NCI-H2081 (cell line): Measurements from ENCODE around the gene ADARB2.

Experiments used
- DNase-seq, 2 experiments: peaks; one replicate each; lab custom pipeline; 2025; lab: John Stamatoyannopoulos, UW

ADARB2 gene

DNA sequence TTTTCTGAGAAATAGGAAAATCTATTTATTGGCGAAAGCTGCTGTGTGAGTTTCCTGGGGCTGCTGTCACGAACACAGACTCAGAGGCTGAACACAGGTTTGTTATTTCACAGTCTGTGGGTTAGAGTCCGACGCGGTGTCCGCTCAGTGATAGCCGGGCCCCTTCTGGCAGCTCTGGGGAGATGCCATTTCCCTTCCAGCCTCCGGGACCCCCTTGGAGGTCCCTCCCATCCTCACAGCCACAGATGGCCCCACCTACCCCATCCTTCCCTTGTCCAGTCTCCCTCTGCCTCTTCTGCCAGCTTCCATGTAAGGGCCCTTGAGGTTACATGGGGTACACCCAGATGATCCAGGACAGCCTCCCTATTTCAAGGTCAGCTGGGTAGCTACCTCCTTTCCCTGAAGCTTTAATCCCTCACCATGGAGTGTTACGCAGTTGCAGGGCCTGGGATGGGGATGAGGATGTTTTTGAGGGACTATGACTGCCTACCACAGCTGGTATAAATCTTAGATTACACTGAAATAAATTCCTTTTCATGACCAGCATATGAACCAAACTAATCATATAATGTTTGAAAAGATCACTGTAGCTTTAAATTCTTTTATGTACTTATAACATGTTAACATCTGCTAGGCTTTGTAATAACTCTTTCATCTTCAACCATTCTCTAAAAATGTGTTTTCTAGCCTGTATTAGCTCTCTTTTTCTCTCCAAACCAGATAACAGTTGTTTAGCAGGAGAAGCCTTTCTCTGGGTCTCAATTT is 582.6 kb downstream of the ADARB2 start:
- DNase-seq: no peak

DNA sequence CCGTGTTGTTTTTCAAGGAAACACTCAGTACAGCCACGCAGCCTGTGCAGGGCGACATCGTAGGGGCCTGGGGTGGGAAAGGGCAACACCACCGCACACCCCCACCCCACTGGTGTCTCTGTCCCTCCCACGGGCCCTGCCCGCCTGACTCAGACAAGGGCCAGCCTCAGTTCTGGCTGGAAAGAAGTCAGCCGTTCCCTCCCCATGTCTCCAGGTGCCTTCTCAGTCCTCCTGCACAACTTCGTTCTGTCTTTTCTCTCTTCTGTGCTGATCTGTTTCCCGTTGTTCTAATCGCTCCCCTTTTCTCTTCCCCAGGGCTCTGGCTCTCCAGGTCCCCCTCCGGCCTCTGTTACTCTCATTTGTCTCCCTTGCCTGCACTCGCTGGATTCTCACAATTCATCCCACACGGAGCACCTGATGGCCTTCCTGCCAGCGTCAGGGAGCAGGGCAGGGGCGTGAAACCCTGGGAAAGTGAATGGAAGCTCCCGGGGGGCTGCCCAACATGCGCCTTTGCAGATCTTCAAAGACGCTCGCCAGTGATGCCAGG is 583.4 kb downstream of the ADARB2 start:
- no peak for DNase-seq

DNA sequence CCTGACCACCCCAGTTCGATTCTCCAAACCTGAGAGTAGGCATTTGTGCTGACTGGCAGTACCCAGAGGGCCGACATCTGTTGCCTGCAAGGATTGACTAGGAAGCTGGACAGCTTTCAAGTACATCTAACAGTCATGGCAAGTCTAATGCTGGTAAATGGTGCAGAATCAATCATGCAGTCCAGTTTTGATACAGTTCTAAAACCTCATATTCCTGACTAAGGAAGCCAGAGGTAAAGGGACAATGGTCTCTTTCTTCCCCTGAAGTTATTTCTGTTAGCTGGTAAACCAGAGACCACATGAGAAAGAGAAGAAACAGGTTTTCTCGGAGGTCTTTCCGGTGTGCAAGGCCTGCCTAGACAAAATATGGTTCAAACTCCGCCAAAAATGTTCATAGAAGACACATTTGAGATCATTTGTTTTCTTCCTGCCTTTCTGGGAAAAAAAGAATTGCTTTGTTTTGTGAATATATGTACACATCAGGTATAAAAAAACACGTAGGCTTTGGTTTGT is 584.0 kb downstream of the ADARB2 start:
- no peak for DNase-seq

DNA sequence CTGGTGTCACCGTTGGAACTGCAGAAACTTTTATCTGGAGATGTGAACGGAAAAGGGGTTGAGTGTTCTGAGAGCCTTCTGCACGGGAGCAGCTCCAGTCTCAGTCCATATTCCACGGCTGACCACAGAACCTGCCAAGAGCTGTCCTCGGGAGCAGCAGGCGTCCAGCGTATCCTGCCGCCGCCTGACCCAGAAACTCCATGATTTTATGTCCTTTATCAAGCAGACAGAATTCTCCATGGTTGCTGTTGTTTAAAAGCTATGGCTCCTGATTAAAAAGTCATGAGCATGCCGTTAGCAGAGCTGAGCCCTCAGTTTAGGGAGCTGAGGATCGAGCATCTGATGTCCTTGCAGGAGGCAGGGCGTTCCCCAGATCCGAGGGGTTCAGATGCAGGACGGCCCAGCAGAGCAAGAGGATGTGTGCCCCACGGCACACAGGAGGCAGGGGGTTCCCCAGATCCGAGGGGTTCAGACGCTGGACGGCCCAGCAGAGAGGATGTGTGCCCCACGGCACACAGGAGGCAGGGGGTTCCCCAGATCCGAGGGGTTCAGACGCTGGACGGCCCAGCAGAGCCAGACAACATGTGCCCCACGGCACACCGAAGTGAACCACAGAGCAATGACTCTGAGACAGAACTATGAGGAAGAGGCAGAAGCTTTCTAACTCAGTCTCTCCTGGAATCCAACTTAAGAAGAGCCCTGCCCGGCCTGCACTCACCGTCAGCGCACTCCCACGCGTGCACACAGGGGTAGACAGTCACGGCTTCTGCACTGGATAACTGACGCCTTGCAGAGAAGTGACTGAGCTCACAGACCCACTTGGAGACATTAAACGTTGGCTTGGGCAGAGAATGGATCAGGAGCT is 584.7 kb downstream of the ADARB2 start:
- no peak for DNase-seq

DNA sequence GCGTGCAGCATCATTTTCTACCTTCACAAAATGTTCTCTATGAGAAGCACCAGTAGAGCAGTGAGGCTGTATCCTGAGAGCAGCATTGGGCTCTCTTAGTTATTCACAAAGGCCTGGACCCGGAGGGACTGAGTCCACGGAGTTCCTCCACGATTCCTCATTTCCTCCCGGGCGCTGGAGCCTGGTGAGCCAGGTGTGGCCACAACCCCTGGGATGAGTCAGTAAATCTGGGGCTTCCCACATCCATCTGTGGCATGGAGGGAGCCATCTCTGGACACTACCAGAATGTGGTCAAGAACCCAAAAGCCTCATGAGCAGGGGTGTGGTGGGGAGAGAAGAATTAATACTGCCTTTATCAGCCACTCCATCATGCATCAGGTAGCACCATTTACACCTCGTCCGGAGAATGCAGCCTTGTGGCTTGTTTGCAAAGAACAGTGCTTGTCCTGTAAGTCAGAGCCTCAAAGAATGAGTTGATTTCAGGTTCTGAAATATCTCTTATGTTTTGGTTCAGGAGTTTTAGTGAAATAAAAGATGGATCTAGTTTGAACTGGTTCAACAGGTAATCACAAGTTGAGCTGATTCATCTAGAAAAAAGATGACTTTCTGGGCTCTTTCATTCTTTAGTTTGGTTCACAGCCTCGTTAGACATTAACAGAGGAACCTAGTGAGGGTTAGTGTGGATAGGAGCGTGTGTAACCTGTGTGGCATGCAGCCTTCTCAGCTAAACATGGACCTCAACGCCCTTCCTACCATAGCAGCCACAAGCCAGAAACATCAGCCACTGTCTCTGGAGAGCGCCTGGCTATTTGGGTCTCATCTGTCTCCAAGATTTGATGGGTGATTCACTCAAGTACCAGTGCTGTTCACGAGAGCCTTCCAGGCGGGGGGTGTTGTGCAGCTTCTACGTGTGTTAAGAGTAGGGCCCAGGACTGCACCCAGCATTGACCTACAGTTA is 586.0 kb downstream of the ADARB2 start:
- DNase-seq: no peak

DNA sequence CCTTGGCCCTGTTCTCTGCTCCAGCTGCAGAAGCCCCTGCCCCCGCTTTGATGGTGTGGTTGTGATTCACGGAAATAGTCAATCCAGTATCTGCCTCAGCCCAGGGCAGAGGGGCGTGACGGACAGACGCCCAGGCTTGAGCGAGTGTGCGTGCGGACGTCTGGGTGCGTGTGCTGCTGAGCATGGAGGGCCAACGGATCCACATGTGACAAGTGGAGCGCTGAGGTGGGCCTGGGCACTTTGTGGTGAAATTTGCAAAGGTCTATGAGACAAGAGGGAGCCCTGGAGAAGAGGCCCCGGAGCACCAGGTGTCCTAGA is 586.7 kb downstream of the ADARB2 start:
- DNase-seq: no peak

DNA sequence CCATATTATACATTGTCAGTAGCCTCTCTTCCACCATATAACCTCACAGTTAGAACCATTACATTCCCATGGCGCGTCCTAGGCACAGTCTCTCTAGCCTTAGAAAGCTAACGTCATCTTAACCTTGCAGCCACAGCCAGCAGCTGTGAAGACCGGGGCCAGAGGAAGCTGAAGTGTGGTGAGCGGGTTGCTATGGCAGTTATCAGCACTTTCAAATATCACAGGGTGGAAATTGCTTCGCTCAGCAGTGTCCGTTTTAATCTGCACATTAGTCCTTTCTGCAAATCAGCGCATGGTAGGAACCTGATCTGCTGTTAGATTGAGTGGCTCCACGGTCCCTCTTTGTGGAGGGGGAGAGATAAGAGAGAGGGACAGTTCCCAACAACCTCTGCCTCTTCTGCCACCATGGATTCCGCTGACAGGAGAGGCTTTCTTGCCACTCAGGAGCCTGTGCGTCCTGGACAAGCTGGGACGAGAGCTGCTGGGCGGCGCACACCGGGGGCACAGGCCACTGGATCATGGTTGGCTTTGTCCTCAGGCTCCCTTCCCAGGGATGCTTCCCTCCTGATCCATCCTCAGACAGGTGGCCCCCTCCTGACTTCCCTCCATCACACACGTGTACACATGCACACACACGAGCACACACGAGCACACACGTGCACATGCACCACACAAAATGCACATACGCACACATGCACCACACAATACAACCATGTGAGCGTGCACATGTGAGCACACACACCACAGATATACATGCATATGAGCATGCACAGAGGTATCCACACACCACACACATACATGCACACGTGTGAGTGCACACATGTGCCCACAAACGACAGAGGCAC is 587.3 kb downstream of the ADARB2 start:
- no peak for DNase-seq

DNA sequence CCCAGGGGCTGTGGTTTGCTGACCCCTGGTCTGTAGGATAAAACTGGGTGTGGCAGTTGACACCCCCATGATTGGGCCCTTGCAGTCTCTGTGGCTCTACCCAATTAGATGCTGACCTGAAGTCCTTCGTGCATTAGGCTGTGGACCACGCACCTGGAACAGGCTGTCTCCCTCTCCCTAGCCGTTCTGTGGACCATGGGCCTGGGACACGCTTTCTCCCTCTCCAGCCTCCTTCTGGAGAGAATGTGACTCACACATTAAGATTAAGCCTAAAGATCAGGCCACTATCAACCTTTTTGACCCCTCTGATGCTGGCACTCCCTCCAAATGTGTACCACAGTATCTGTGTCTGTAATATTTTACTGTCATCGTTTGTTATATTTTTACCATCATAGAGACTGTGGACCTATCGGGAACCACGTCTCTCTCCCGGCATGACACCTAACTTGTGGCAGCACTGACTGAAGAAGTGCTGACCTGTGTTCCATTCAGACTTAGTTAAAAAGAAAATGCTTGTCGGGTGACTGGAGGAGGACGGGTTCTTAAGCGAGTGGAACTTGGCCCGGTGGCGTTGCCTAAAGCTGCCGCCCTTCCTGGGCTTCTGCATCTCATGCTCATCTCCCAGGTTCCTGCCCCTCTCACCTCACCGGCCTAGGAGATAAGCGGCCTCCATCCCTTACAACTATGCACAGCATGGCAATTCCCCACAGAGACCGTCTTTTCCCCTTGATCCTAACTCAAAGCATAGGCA is 588.3 kb downstream of the ADARB2 start:
- no peak for DNase-seq

DNA sequence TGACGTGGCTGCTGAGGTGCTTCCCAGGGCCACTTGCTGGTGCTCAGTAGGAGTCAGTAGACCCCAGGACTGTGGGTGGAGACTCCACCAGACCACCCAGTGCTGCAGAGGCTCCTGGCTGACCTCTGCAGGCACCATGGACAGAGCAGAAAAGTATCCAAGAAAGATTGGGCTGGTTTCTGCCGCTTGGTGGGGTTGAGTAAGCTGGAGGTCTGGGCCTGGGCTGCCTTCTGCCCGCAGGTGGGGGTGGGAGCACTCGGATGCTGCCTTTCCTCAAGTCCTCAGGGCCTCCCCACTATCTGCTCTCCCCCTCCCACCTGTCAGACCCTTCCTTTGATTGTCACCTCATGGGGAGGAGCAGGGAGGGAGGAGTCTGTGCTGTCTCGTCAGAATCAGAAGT is 589.5 kb downstream of the ADARB2 start:
- DNase-seq: no peak

DNA sequence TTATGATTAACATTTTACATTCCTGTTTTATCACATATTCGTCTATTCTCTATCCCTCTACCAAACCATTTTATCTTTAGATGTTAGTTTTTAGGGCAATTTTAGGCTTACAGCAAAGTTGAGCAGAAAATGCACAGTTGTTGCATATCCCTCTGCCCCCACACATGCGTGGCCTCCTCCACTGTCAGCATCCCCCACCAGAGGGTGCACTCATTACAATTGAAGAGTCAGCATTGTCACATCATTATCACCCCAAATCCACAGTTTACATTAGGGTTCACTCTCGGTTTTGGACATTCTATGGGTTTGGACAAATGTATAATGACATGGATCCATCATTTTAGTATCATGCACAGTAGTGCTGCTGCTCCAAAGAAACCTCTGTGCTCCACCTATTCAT is 594.7 kb downstream of the ADARB2 start:
- DNase-seq: no peak

DNA sequence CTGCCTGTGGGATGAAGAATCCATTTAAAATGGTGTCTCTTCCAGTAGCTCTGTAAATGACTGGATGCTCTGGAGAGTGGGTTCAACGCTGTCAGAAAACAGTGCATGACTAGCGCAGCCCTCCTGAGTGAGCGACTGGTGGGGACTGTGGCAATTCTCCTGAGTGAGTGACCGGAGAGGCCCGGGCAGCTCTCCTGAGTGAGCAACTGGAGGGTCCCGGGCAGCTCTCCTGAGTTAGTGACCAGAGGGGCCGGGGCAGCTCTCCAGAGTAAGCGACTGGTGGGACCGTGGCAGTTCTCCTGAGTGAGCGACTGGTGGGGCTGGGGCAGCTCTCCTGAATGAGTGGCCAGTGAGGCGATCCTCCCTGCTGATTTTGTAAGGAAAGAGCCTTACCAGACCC is 595.6 kb downstream of the ADARB2 start:
- no peak for DNase-seq

DNA sequence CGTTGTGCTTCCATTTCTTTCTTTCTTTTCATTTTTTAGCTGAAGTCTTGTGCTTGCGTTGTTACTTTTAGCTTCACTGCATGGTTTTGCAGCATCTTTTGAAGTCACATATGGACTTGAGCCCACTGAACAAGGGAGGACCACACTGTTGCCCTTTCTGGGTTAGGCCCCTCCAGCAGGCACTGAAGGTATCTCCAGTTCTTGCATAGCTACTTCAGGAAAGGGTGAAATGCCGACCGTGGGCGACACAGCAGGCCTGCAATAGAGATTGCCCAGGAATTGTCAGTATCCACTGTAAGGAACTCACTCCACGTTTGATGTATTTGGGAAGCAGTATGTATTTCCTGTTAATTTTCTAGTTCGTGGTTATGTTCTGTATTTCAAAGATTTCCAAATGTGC is 596.1 kb downstream of the ADARB2 start:
- no peak for DNase-seq

DNA sequence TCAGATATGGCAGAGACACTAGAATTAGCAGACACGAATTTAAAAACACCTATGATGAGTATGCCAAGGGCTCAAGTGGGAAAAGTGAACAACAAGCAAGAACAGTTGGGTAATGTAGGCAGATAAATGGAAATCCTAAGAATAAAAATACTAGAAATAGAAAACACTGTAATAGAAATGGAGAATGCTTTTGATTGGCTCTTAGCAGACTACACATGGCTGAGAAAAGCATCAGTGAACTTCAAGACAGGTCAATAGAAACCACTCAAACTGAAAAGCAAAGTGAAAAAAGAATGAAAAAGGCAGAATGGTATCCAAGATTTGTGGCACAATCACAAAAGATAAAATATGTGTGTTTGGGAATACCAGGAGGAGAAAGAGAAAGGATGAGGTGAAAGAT is 598.8 kb downstream of the ADARB2 start:
- no peak for DNase-seq

DNA sequence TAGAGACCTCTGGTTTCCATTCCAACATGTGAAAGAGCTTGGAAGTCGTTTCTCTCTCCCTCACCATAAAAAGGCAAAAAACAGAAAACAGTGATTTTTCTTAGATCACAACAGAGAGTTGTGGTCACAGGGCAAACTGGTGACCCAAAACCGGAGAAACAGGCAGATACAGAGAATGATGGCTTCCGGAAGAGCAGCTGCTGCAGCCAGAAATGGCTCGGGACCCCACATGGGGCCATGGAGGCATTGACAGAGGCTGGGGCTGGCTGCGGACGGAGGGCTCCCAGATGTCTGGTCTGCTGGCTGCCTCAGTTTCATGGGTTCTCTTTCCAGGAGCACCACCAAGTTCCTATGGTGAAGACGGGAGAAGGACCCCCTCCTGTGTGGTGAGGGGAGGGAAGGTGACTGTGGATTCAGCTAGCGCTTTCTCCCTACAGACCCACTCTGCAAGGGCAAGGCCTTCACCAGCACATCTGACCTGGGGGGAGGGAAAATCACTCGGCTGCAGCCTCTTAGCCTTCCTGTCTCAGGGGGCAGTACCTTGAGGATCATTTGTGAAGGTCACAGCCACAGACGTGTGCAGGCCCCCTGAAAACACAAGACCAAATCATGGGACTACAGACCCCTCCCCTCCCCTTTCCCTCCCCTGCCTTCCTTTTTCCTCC is 599.7 kb downstream of the ADARB2 start:
- no peak for DNase-seq

DNA sequence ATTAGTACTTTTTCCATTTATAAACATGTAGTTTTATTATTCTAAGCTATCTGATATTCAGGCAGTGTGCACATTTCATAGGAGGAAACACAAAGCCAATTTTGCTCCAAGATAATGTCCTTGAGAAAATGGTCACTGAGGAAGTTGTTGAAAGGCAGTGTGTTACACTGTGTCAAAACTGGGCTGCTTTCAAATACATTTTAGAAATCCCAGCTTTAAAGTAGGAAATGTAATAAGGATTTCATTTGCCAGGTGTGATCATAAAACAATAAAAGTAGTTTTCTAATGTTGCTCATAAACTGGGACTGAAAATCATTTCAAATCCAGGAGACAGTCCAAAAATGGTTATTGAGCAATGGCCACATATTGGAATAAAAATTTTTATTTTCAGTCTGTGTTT is 601.1 kb downstream of the ADARB2 start:
- no peak for DNase-seq

DNA sequence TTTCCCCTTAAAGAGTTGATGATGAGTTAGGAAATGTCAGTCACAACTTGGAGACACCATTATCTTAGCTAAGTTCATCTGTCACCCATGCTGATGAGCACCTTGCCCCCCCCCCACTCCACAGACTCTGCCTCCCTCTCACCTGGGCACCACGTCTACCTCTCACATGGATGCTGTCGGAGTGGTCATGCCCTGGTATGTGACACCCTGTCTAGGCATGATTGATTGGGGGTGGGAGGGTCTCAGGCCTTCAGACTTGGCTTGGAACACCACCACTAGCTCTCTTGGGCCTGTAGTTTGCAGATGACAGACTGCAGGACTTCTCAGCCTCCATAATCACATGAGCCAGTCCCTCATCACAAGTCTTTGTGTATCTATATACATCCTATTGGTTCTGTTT is 603.2 kb downstream of the ADARB2 start:
- DNase-seq: no peak

DNA sequence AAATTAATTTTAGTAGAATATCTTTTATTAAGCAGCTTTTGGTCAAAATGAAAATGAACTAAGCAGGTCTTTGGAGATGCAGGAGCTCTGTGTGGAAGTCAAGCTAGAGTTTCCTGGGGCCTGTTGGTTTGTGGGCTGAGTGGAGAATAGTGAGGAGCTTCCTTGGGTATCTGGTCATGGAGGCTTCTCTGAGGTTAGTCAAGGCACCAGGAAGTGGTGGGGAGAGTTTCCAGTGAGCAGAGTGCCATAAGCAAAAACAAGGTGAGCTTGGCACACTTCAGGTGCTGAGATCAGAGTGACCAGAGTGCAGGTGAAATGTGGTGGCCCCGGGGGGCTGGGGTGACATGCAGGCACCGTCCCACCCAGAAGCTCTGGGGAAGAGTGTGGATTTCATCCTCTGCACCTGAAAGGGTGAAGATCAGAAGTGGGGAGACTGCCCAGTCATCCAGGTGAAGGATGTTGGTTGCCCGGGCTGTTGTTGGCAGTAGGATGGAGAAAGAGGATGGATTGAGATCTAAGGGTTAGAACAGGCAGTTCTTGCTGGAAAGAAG is 603.8 kb downstream of the ADARB2 start:
- no peak for DNase-seq

DNA sequence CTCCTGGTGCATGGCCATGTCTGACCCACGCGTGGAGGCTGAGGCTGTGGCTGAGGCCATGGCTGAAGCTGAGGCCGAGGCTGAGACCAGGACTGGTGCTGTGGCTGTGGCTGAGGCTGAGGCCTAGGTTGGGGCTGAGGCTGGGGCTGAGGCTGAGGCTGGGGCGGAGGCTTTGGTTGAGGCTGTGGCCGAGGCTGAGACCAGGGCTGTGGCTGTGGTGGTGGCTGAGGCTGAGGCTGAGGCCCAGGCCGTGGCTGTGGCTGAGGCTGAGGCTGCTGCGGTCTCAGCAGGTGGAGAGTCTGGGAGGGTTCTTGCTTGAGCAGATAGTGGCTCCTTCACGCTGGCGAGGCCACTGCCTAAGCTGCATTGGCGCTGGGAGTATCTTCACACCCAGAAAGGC is 604.7 kb downstream of the ADARB2 start:
- no peak for DNase-seq

DNA sequence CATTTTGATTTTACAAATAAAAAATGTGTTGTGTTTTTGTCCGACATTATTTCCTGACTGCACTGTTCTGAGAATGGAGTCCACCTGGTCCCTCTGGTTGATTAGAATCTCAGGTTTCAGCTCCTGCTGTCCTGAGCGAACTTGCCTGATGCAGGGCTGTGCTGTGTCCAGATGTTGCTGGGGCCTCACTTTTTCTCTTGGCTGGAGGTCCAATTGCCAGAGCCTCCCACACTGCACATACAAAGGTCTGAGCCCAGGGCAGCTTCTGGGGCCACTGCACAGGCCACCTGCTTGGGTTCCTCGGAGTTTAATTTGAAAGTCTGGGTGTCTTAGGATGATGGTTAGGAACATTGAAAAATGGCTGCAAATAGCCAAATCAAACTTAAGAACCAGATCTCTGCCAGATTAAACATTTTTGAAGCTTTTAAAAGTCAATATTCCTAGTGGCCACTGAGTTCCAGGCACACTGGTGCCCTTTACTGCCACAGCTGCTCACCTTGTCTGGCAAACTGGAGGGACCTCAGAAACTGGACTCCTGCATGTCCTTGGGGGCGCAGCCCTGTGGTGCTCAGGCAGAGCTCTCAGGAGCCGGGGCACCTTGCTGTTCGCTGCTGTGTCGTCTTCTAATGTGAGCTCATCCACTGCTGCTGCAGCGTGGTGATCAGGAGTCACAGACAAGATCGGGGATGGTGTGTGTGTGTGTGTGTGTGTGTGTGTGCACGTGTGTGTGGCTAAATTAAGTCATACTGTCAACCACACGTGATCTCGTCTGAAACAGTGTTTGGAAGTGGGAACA is 606.1 kb downstream of the ADARB2 start:
- DNase-seq: no peak
